BLaER1 (cell line): ENCODE measurements around the gene RABIF.
"Not testable (repeated sequence)": the region's sequence is repeated elsewhere in the genome, so short reads cannot be mapped to it uniquely, and the experiment has no call there.

Source experiments
- H3K27ac ChIP-seq: shearing (Covaris generic); formaldehyde crosslinking; 2 replicates; pipeline ENCODE4 v1.8.1; 2022
- H3K27me3 ChIP-seq: shearing (Covaris generic); formaldehyde crosslinking; 2 replicates; pipeline ENCODE4 v1.8.1; 2022
- H3K36me3 ChIP-seq: shearing (Covaris generic); formaldehyde crosslinking; 2 replicates; pipeline ENCODE4 v1.8.1; 2022
- H3K4me1 ChIP-seq: shearing (Covaris generic); formaldehyde crosslinking; 2 replicates; pipeline ENCODE4 v1.8.1; 2022
- H3K4me2 ChIP-seq: shearing (Covaris generic); formaldehyde crosslinking; 2 replicates; pipeline ENCODE4 v1.8.1; 2022
- H3K4me3 ChIP-seq: shearing (Covaris generic); formaldehyde crosslinking; 2 replicates; pipeline ENCODE4 v1.8.1; 2022
- H3K9ac ChIP-seq: shearing (Covaris generic); formaldehyde crosslinking; 2 replicates; pipeline ENCODE4 v1.8.1; 2022
- H3K9me3 ChIP-seq: shearing (Covaris generic); formaldehyde crosslinking; 2 replicates; pipeline ENCODE4 v1.8.1; 2022
- H4K20me1 ChIP-seq: shearing (Covaris generic); formaldehyde crosslinking; 2 replicates; pipeline ENCODE4 v1.8.1; 2022
- Cebpa-rat ChIP-seq: shearing (Covaris generic); IDR thresholded peaks from 2 replicates; pipeline ENCODE4 v1.8.1; 2022

The RABIF gene

DNA sequence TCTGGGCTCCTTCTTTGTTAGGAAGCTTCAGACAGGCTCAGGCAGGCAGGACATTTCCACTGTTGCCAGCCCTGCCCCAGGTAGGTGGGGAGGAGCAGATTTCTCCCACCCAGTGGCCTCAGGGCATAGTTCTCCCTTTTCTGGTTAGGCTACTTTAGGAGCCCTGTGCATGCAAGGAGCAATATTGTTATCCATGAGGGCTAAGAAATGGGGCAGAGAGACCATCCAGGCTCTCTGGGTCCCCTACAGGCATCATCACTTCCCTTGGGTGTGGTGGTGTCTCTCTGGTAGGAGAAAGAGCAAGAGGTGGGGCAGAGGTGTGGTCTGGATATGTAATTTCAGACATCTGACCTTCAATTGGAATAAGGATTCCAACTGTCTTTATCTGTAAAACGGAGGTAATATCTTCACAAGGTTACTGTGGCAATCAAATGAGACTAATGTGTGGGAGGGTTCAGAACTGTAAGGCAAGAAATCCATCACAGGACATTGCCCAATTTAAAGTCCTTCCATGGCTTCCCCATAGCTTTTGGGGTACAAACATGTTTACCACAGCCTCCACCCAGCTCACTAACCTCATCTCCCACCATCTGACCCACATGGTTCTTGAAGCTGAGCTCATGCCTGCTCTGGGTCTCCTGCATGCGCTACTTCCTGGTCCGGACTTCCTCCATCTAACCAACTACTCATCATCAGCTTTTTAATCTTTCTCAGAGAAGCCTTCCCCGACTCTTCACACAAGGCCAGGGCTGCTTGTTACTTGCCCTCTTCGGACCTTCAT, 52.1 kb downstream of the RABIF start:
- no peak for TF ChIP-seq Cebpa-rat
- peak overlapping the region; percentile 97 for H3K4me2 ChIP-seq
- peak overlapping the region; percentile 90 for H3K27ac ChIP-seq
- no peaks in the 10 kb centered on the region for H3K27me3 ChIP-seq
- no peaks in the 10 kb centered on the region for H3K9me3 ChIP-seq
- H3K9ac ChIP-seq = peak overlapping the region; percentile 71
- 0 out of 2 replicates have a peak overlapping the region, but pooled peaks have one; percentile 47 for H3K4me3 ChIP-seq
- H4K20me1 ChIP-seq = no peaks in the 10 kb centered on the region
- no peaks in the 10 kb centered on the region for H3K36me3 ChIP-seq
- H3K4me1 ChIP-seq = peaks cover 69% of the 10 kb centered on the region

DNA sequence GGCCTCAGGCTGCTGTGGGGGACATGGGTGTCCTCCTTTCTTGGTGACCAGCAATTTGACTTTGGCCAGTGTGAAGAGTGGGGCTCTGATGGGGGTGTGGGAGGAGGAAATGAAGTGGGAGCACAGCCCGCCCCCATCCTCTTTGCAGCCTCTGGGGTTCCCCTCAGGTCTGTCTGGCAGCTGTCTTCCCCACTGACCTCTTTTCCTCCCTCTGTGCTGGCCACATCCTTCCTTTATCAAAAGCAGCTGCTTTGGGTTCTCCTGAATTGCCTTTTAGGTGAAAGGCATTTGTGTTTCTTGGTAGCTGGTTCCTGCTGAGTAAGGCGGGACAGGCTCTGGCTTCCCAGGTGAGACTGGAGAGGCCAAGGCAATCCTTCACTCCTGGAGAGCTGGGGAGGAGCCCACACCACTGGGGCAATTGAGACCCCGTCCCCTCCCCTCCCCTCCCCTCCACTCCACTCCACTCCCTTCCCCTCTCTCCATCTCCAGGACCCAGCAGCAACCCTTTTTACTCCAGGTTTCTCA, 53.3 kb downstream of the RABIF start:
- H3K4me2 ChIP-seq = peak overlapping the region; percentile 97
- H3K27ac ChIP-seq = peak overlapping the region; percentile 90
- H3K9me3 ChIP-seq = no peaks in the 10 kb centered on the region
- H3K4me3 ChIP-seq = peak overlapping the region; percentile 47
- peaks cover 78% of the 10 kb centered on the region for H3K4me1 ChIP-seq
- peak overlapping the region; percentile 71 for H3K9ac ChIP-seq
- no peaks in the 10 kb centered on the region for H3K36me3 ChIP-seq
- no peaks in the 10 kb centered on the region for H4K20me1 ChIP-seq
- H3K27me3 ChIP-seq = no peaks in the 10 kb centered on the region
- no peak for TF ChIP-seq Cebpa-rat

DNA sequence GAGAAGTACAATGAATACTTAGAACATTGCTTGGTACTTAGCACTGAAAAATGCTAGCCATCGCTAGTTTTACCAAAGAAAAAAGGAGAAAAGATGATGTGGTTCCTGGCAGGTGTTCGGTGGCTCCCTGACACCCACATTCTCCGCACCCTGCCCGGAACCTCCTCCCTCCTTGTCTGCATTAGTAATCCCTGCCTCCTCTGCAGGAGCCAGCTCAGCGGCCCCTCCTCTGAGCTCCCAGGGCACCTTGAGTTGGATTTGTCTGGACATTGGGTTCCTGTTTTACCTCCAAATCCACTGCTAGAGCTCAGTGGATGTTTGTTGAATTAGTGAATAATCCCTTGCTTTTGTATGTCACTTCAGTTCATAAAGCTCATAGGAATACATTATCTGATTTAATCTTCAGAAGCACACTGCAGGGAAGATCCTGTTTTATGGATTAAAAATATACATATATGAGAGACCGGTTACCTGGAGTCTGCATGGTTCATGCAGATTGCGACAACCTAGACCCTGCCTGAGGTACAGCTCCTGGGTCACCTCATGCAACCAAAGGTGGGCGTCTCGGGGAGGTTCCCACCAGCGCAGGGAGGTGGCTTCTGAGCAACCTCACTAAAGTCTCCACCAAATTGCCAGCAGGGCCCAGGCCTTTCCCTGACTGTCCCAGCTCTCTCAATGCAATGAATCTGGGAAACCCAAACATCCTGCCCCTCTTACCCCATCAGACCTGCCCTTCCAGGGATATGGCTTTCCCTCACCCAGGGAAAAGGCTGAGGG, 54.0 kb downstream of the RABIF start:
- H3K4me3 ChIP-seq = peak overlapping the region; percentile 47
- H4K20me1 ChIP-seq = no peaks in the 10 kb centered on the region
- no peaks in the 10 kb centered on the region for H3K27me3 ChIP-seq
- H3K27ac ChIP-seq = peak overlapping the region; percentile 90
- TF ChIP-seq Cebpa-rat = no peak
- H3K4me1 ChIP-seq = peaks cover 84% of the 10 kb centered on the region
- H3K9me3 ChIP-seq = no peaks in the 10 kb centered on the region
- peak overlapping the region; percentile 71 for H3K9ac ChIP-seq
- H3K36me3 ChIP-seq = no peaks in the 10 kb centered on the region
- peak overlapping the region; percentile 97 for H3K4me2 ChIP-seq

DNA sequence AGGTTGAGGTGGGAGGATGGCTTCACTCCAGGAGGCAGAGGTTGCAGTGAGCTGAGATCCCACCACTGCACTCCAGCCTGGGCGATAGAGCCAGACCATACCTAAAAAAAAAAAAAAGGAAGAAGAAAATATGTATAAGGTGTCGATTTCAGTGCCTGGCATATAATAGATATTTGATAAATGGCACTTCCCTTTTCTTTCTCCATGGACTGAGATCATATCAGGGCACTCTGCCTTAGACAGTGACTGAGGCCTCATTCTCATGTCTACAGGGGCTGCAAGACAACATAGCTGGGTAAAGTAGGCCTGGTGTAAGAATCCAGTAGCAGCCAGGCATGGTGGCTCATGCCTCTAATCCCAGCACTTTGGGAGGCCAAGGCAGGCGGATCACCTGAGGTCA, 57.0 kb downstream of the RABIF start:
- Histone ChIP-seq H3K9ac (no peak overlapping the region), H3K9me3 (no peaks in the 10 kb centered on the region), H3K4me2 (peak overlapping the region; percentile 97; the same call in 1 of the 2 replicates), H4K20me1 (no peaks in the 10 kb centered on the region), H3K4me3 (no peak overlapping the region), H3K4me1 (peaks cover 86% of the 10 kb centered on the region), H3K27me3 (no peaks in the 10 kb centered on the region), H3K27ac (peak overlapping the region; percentile 90; the same call in 1 of the 2 replicates), H3K36me3 (no peaks in the 10 kb centered on the region)
- TF ChIP-seq Cebpa-rat = no peak

DNA sequence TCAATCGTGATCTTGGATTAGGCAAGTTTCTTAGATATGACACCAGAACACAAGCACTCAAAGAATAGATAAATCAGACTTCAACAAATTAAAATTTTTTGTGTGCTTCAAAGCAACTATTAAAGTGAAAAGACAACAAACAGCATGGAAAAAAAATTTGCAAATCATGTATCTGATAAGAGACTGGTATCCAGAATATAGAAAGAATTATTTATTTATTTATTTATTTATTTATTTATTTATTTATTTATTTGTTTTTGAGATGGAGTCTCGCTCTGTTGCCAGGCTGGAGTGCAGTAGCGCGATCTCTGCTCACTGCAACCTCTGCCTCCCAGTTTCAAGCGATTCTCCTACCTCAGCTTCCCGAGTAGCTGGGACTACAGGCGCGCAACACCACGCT, 59.7 kb downstream of the RABIF start:
- peaks cover 75% of the 10 kb centered on the region for H3K4me1 ChIP-seq
- H3K27ac ChIP-seq = peak overlapping the region; percentile 60; the same call in 1 of the 2 replicates
- not testable (repeated sequence) for H3K9me3 ChIP-seq, H3K36me3 ChIP-seq, H4K20me1 ChIP-seq, H3K4me3 ChIP-seq, H3K27me3 ChIP-seq, H3K9ac ChIP-seq
- peak overlapping the region; percentile 48 for H3K4me2 ChIP-seq
